Testis (tissue), 3 donors: ENCODE measurements around the gene BCR. TPM values are rescaled to one million over a fixed set of nuclear protein-coding genes. Genes with fewer than 3 reads are reported as not detected.

Experiments
- DNase-seq: peaks from one replicate; pipeline ENCODE4 v3.0.0-alpha.2; 2019
- H3K27ac ChIP-seq, 2 donors: fragments of 200-600 bp; sonication (generic); one replicate each; pipeline ENCODE4 v1.5.1; 2019
- H3K27me3 ChIP-seq: fragments of 200-600 bp; sonication (generic); one replicate; pipeline ENCODE4 v1.5.1; 2019
- H3K36me3 ChIP-seq: fragments of 200-600 bp; sonication (generic); one replicate; pipeline ENCODE4 v1.5.1; 2017; ENCODE audit warnings: low read depth; ENCODE audit errors: missing control alignments
- H3K4me1 ChIP-seq: fragments of 200-600 bp; sonication (generic); one replicate; pipeline ENCODE4 v1.5.1; 2019
- H3K4me3 ChIP-seq, 2 donors: fragments of 200-600 bp; sonication (generic); one replicate each; pipeline ENCODE4 v1.5.1; 2017 to 2019
- H3K9me3 ChIP-seq: fragments of 200-600 bp; sonication (generic); one replicate; pipeline ENCODE4 v1.5.1; 2017
- CTCF ChIP-seq, 3 experiments: fragments of 450-650 bp in 2 of 3; fragments of 200-600 bp in 1 of 3; sonication (generic) in 1 of 3; IDR thresholded peaks; one replicate each; pipeline ENCODE4 v1.5.1; 2016 to 2019; ENCODE audit warnings: antibody characterized with exemption in 3 of 3, mild to moderate bottlenecking in 2 of 3, moderate library complexity in 1 of 3
- POLR2A ChIP-seq: fragments of 450-650 bp; IDR thresholded peaks from one replicate; pipeline ENCODE4 v1.6.1; 2017; ENCODE audit warnings: antibody characterized with exemption, mild to moderate bottlenecking, moderate library complexity
- WGBS, 2 donors: methylation state at CpG; one replicate each; pipeline ENCODE4 v1.1.5; 2018; 5-methylcytosine and 5-hydroxymethylcytosine counted together
- intact Hi-C: fragments of 100-400 bp; cut with DNase I; formaldehyde crosslinking; loops from one replicate; pipeline ENCODE4 v1.15.1; 2023; ENCODE audit warnings: low total_unique reads
- polyA plus RNA-seq: library from polyadenylated mRNA; stranded (reverse); fragments of 350-450 nt; fragmentation: Illumina TruSeq; extraction: RNeasy Lipid Tissue Mini Kit (QIAGEN cat#74804); gene quantifications from one replicate; pipeline ENCODE4 v1.2.3, GENCODE V29; 2014; ENCODE audit warnings: low read depth, low replicate concordance; ENCODE audit not compliant: insufficient read depth
- total RNA-seq, 2 donors: library from RNA; depleted of rRNA; stranded (reverse); fragments of >200 nt; gene quantifications; one replicate each; pipeline ENCODE4 v1.2.3, GENCODE V29; 2016

The BCR gene
- total and polyA plus RNA-seq, 3 donors from 2014 or later: 52.5 to 108 (median 105) TPM

GRCh38 chr22:23220485-23221350 is 40.4 kb downstream of the BCR start:
- Histone ChIP-seq H3K36me3 (no peaks in the 10 kb centered on the region), H3K27ac (no peak overlapping the region), H3K9me3 (no peaks in the 10 kb centered on the region), H3K27me3 (no peaks in the 10 kb centered on the region), H3K4me3 (no peak overlapping the region), H3K4me1 (peaks cover 41% of the 10 kb centered on the region)
- TF ChIP-seq POLR2A (no peak), CTCF (IDR thresholded peaks at IDR 0.05) (no peak)
- intact Hi-C loops: no loop called here
- WGBS, 2 donors: 81 to 82% methylated on average over 11 of the region's 11 CpGs
- no peak for DNase-seq

GRCh38 chr22:23221351-23221804 is 41.1 kb downstream of the BCR start:
- Histone ChIP-seq H3K4me1 (peaks cover 36% of the 10 kb centered on the region), H3K27me3 (no peaks in the 10 kb centered on the region), H3K27ac (no peak overlapping the region), H3K9me3 (no peaks in the 10 kb centered on the region), H3K36me3 (no peaks in the 10 kb centered on the region), H3K4me3 (no peak overlapping the region)
- intact Hi-C loops: no loop called here
- DNase-seq: no peak
- 89 to 96% methylated on average over 3 of the region's 3 CpGs for WGBS, 2 donors
- no peak for TF ChIP-seq POLR2A
- TF ChIP-seq CTCF (IDR thresholded peaks at IDR 0.05): no peak

GRCh38 chr22:23222033-23222792 is 41.9 kb downstream of the BCR start:
- H3K4me1 ChIP-seq: peaks cover 36% of the 10 kb centered on the region
- H3K9me3 ChIP-seq: no peaks in the 10 kb centered on the region
- no peaks in the 10 kb centered on the region for H3K27me3 ChIP-seq
- no peaks in the 10 kb centered on the region for H3K36me3 ChIP-seq
- WGBS, 2 donors: 93% methylated on average over 11 of the region's 11 CpGs
- TF ChIP-seq CTCF (IDR thresholded peaks at IDR 0.05): no peak
- TF ChIP-seq POLR2A: no peak
- intact Hi-C loops: no loop called here
- no peak overlapping the region for H3K4me3 ChIP-seq
- H3K27ac ChIP-seq: no peak overlapping the region
- no peak for DNase-seq

- peaks cover 32% of the 10 kb centered on the region for H3K4me1 ChIP-seq
- no peak for DNase-seq
- H3K4me3 ChIP-seq: no peak overlapping the region
- 91 to 94% methylated on average over 4 of the region's 4 CpGs for WGBS, 2 donors
- intact Hi-C loops: no loop called here
- no peaks in the 10 kb centered on the region for H3K9me3 ChIP-seq
- TF ChIP-seq POLR2A: no peak
- TF ChIP-seq CTCF (IDR thresholded peaks at IDR 0.05): no peak
- H3K27ac ChIP-seq: no peak overlapping the region
- no peaks in the 10 kb centered on the region for H3K36me3 ChIP-seq
- H3K27me3 ChIP-seq: no peaks in the 10 kb centered on the region
Observed at GRCh38 chr22:23222793-23223568, 42.7 kb downstream of the BCR start.
